Adrenal gland (tissue), 5 donors: ENCODE data around the gene HSF4.

Experiments used
- POLR2A ChIP-seq, 2 donors: fragments of 450-650 bp; IDR thresholded peaks; one replicate each; pipeline ENCODE4 v1.6.1; 2017; ENCODE audit warnings: antibody characterized with exemption in 2 of 2, mild to moderate bottlenecking in 2 of 2, moderate library complexity in 1 of 2
- TF ChIP-seq, protein P1 (sequence below), 6 experiments: fragments of 450-650 bp in 4 of 6; fragments of 200-600 bp in 2 of 6; sonication (generic) in 1 of 6; IDR thresholded peaks; 1 replicate in 5 of 6; 2 replicates in 1 of 6; pipeline versions ENCODE4 v1.5.1 to v1.8.0; 2016 to 2021; ENCODE audit warnings: antibody characterized with exemption in 6 of 6, mild to moderate bottlenecking in 2 of 6, moderate library complexity in 1 of 6
- donor health status: DM: no; HTN: no; CAD: no.

DNA sequence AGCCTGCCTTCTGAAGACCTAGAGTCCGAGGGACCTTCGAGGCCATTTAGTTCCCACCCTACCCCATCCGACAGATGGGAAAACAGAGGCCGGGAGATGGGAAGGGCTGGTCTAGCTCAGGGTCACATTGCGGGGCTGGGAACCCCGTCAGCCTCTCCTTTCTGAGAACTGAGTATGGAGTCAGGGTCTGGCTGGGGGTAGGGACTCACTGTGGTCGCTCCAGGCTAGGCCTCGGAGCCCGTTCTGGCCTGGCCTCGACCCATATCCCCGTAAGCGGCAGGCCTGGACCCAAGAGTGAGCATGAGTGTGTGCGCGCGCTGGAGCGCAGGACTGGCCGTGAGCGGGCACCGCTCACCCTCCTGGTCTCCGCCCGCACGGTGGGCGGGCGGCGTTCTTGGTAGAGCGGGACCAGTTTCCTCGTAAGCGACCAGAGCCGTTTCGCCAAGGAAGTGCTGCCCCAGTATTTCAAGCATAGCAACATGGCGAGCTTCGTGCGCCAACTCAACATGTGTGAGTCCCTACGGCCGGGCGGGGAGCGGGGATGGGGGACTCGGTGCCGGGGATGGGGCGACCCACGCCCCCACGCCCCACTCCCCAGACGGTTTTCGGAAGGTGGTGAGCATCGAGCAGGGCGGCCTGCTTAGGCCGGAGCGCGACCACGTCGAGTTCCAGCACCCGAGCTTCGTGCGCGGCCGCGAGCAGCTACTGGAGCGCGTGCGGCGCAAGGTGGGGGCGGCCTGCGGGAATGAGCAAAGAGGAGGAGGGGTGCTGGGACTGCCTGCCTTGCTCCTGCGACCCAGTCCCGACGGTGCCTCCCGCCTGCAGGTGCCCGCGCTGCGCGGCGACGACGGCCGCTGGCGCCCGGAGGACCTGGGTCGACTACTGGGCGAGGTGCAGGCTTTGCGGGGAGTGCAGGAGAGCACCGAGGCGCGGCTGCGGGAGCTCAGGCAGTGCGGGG, 855 bp downstream of the HSF4 start:
- TF ChIP-seq, protein P1, sequence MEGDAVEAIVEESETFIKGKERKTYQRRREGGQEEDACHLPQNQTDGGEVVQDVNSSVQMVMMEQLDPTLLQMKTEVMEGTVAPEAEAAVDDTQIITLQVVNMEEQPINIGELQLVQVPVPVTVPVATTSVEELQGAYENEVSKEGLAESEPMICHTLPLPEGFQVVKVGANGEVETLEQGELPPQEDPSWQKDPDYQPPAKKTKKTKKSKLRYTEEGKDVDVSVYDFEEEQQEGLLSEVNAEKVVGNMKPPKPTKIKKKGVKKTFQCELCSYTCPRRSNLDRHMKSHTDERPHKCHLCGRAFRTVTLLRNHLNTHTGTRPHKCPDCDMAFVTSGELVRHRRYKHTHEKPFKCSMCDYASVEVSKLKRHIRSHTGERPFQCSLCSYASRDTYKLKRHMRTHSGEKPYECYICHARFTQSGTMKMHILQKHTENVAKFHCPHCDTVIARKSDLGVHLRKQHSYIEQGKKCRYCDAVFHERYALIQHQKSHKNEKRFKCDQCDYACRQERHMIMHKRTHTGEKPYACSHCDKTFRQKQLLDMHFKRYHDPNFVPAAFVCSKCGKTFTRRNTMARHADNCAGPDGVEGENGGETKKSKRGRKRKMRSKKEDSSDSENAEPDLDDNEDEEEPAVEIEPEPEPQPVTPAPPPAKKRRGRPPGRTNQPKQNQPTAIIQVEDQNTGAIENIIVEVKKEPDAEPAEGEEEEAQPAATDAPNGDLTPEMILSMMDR (IDR thresholded peaks at IDR 0.05): no peak
- no peak for TF ChIP-seq POLR2A (IDR thresholded peaks at IDR 0.05)
